HepG2 (cell line): ENCODE measurements around the gene FAM163B. TPM values are rescaled to one million over a fixed set of nuclear protein-coding genes. Genes with fewer than 3 reads are reported as not detected.

Experiments
- ADNP ChIP-seq: sonication (generic); formaldehyde crosslinking; IDR thresholded peaks from 2 replicates; pipeline ENCODE4 v1.4.0; 2020; ENCODE audit warnings: missing genetic modification reagents
- AKAP8 ChIP-seq: sonication (generic); formaldehyde crosslinking; IDR thresholded peaks from 2 replicates; pipeline ENCODE4 v1.5.1; 2020; ENCODE audit warnings: mild to moderate bottlenecking, missing genetic modification reagents
- ARNT ChIP-seq: fragments of 450-650 bp; IDR thresholded peaks from 2 replicates; pipeline ENCODE4 v1.6.1; 2017
- BCLAF1 ChIP-seq: fragments of 450-650 bp; IDR thresholded peaks from 2 replicates; pipeline ENCODE4 v1.6.1; 2017; ENCODE audit warnings: mild to moderate bottlenecking
- CBX1 ChIP-seq: IDR thresholded peaks from one replicate; pipeline ENCODE4 v1.6.1; 2016; ENCODE audit warnings: antibody characterized with exemption, low read depth
- DMAP1 ChIP-seq: IDR thresholded peaks from 2 replicates; pipeline ENCODE4 v1.6.1; 2016
- FOXA1 ChIP-seq, 2 experiments: fragments of 450-650 bp in 1 of 2; sonication (generic) in 1 of 2; formaldehyde crosslinking in 1 of 2; IDR thresholded peaks; 2 replicates each; pipeline versions ENCODE4 v1.4.0 to v1.6.1; 2016 to 2020; ENCODE audit warnings: missing genetic modification reagents in 1 of 2
- HMGXB3 ChIP-seq: sonication (generic); formaldehyde crosslinking; IDR thresholded peaks from 2 replicates; pipeline ENCODE4 v1.4.0; 2020; ENCODE audit warnings: missing genetic modification reagents, borderline replicate concordance
- KDM2A ChIP-seq: sonication (generic); formaldehyde crosslinking; IDR thresholded peaks from 2 replicates; pipeline ENCODE4 v1.4.0; 2020; ENCODE audit warnings: low read depth, missing genetic modification reagents, borderline replicate concordance
- MAFK ChIP-seq, 2 experiments: IDR thresholded peaks in 1 of 2; conservative IDR thresholded peaks in 1 of 2; 2 replicates each; pipeline ENCODE4 v1.6.1; 2011; ENCODE audit warnings: improper control_type of control experiment in 2 of 2, low read length in 2 of 2
- MAX ChIP-seq: IDR thresholded peaks from 2 replicates; pipeline ENCODE4 v1.6.1; 2012; ENCODE audit warnings: inconsistent platforms
- NFE2L2 ChIP-seq: fragments of 150-350 bp; IDR thresholded peaks from 2 replicates; pipeline ENCODE4 v1.6.1; 2014; ENCODE audit warnings: low read length
- RAD21 ChIP-seq: fragments of 450-650 bp; formaldehyde crosslinking; IDR thresholded peaks from 2 replicates; pipeline ENCODE4 v1.5.0; 2020; ENCODE audit warnings: mild to moderate bottlenecking
- RFXAP ChIP-seq: sonication (generic); formaldehyde crosslinking; IDR thresholded peaks from 2 replicates; pipeline ENCODE4 v1.4.0; 2020; ENCODE audit warnings: missing genetic modification reagents, borderline replicate concordance
- SALL1 ChIP-seq: sonication (generic); formaldehyde crosslinking; IDR thresholded peaks from 2 replicates; pipeline ENCODE4 v1.8.0; 2022; ENCODE audit warnings: mild to moderate bottlenecking, missing genetic modification reagents
- SAP130 ChIP-seq: IDR thresholded peaks from 2 replicates; pipeline ENCODE4 v1.6.1; 2016; ENCODE audit warnings: low read depth
- SMAD1 ChIP-seq: sonication (generic); formaldehyde crosslinking; IDR thresholded peaks from 2 replicates; pipeline ENCODE4 v1.4.0; 2020; ENCODE audit warnings: missing genetic modification reagents, low read depth, mild to moderate bottlenecking, borderline replicate concordance
- SMAD9 ChIP-seq: sonication (generic); formaldehyde crosslinking; IDR thresholded peaks from 2 replicates; pipeline ENCODE4 v1.5.1; 2020; ENCODE audit warnings: mild to moderate bottlenecking, missing genetic modification reagents
- STAG1 ChIP-seq: sonication (generic); formaldehyde crosslinking; IDR thresholded peaks from 2 replicates; pipeline ENCODE4 v1.4.0; 2020; ENCODE audit warnings: missing genetic modification reagents
- TMF1 ChIP-seq: sonication (generic); formaldehyde crosslinking; IDR thresholded peaks from 2 replicates; pipeline ENCODE4 v1.8.1; 2022; ENCODE audit warnings: low read depth, missing genetic modification reagents
- ZNF883 ChIP-seq: sonication (generic); formaldehyde crosslinking; IDR thresholded peaks from 2 replicates; pipeline ENCODE4 v1.5.1; 2020; ENCODE audit warnings: mild to moderate bottlenecking, missing genetic modification reagents; ENCODE audit errors: not compliant biosample characterization
- ZSCAN29 ChIP-seq: sonication (generic); formaldehyde crosslinking; conservative IDR thresholded peaks from 2 replicates; pipeline ENCODE4 v1.4.0; 2020; ENCODE audit warnings: mild to moderate bottlenecking, missing genetic modification reagents
- polyA plus RNA-seq, 8 experiments: library from polyadenylated mRNA; depleted of rRNA in 3 of 8; stranded (reverse) in 7 of 8; unstranded in 1 of 8; fragments of >200 nt; fragmentation: Illumina TruSeq in 4 of 8; extraction: Trizol in 4 of 8; gene quantifications; 2 replicates each; pipeline versions ENCODE4 v1.2.1 to v1.2.3, GENCODE V29; 2011 to 2016; ENCODE audit warnings: low read depth in 4 of 8, missing spikeins in 1 of 8, mixed read lengths in 1 of 8; ENCODE audit not compliant: insufficient read depth in 1 of 8
- total RNA-seq, 5 experiments: library from RNA; depleted of rRNA; stranded (reverse); fragments of >200 nt; fragmentation: Illumina TruSeq; extraction: Trizol; gene quantifications; 2 replicates each; pipeline ENCODE4 v1.2.3, GENCODE V29; 2016; ENCODE audit warnings: low read depth in 1 of 5

The FAM163B gene
- total and polyA plus RNA-seq, 2 of the 13 experiments (the other 11 are each of a cell fraction or from before 2014, with no cell fraction given): not detected

- TF ChIP-seq FOXA1 (IDR thresholded peaks at IDR 0.05) (no peak), FOXA1 (CRISPR knock-in tag; IDR thresholded peaks at IDR 0.05) (no peak), SAP130 (CRISPR knock-in tag) (no peak), AKAP8 (CRISPR knock-in tag) (no peak), ZSCAN29 (CRISPR knock-in tag) (no peak), KDM2A (0 out of 2 replicates have a peak, but pooled peaks have one; percentile 23), RAD21 (CRISPR knock-in tag) (peak; percentile 41), RFXAP (CRISPR knock-in tag) (no peak), SMAD9 (CRISPR knock-in tag) (no peak), SALL1 (CRISPR knock-in tag) (no peak), BCLAF1 (no peak), SMAD1 (CRISPR knock-in tag) (no peak), ARNT (no peak), DMAP1 (CRISPR knock-in tag) (no peak), NFE2L2 (no peak), ZNF883 (CRISPR knock-in tag) (no peak), HMGXB3 (CRISPR knock-in tag) (no peak), TMF1 (CRISPR knock-in tag) (no peak), STAG1 (CRISPR knock-in tag) (peak; percentile 52), MAFK (conservative IDR thresholded peaks at IDR 0.05 in 1 of 2, IDR thresholded peaks at IDR 0.05 in 1 of 2; ENCODE audit: low read length in 2 of 2) (no peak), CBX1 (peak; percentile 41), MAX (no peak), ADNP (CRISPR knock-in tag) (peak; percentile 44; the same call in 1 of the 2 replicates)
These were observed 19.5 kb downstream of the FAM163B start (continued) for GRCh38 chr9:133589454-133590227.
